PC-9 (cell line): ENCODE results near the gene ELAVL3. TPM values are rescaled to one million over a fixed set of nuclear protein-coding genes. Genes with fewer than 3 reads are reported as not detected.

ENCODE experiments used
- BruUV-seq: library from RNA; stranded (reverse); fragments of 400-500 nt; replicated peaks from 2 replicates; lab custom pipeline; 2021; lab: Mats Ljungman, UMichigan
- CTCF ChIA-PET: fragments of 300-600 bp; sonication (Branson Sonifier 250); formaldehyde crosslinking; loops from one replicate; lab custom pipeline; 2022; ENCODE audit warnings: antibody characterized with exemption; lab: Charles Lee
- POLR2A ChIA-PET: fragments of 300-600 bp; sonication (Branson Sonifier 250); formaldehyde crosslinking; loops from one replicate; lab custom pipeline; 2022; ENCODE audit warnings: antibody characterized with exemption; ENCODE audit not compliant: unreplicated experiment; lab: Charles Lee
- DNase-seq, 2 experiments: peaks; one replicate each; pipeline versions ENCODE4 v3.0.0 to v3.0.0-alpha.2; 2015 to 2022; ENCODE audit warnings: mixed read lengths in 1 of 2
- H2AFZ ChIP-seq: fragments of 200-600 bp; sonication (generic); 2 replicates; pipeline ENCODE4 v1.8.1; 2017; ENCODE audit warnings: antibody characterized with exemption
- H3F3A ChIP-seq: fragments of 200-600 bp; sonication (generic); 2 replicates; pipeline ENCODE4 v1.8.1; 2017; ENCODE audit warnings: antibody characterized with exemption, mild to moderate bottlenecking, low read depth; ENCODE audit not compliant: insufficient read depth
- H3K27ac ChIP-seq: fragments of 200-600 bp; sonication (generic); 2 replicates; pipeline ENCODE4 v1.6.1; 2016; ENCODE audit warnings: mixed run types
- H3K27me3 ChIP-seq: fragments of 200-600 bp; sonication (generic); 2 replicates; pipeline ENCODE4 v1.6.1; 2016; ENCODE audit warnings: low read depth, mixed run types; ENCODE audit not compliant: insufficient read depth
- H3K36me3 ChIP-seq: fragments of 200-600 bp; sonication (generic); 2 replicates; pipeline ENCODE4 v1.6.1; 2016; ENCODE audit warnings: low read depth, mixed run types
- H3K4me1 ChIP-seq: fragments of 200-600 bp; sonication (generic); replicated peaks from 2 replicates; pipeline ENCODE4 v1.6.1; 2016; ENCODE audit warnings: mixed run types; ENCODE audit not compliant: insufficient read depth
- H3K4me2 ChIP-seq: fragments of 200-600 bp; sonication (generic); 2 replicates; pipeline ENCODE4 v1.6.1; 2017; ENCODE audit warnings: mixed run types
- H3K4me3 ChIP-seq: fragments of 200-600 bp; sonication (generic); 2 replicates; pipeline ENCODE4 v1.6.1; 2016; ENCODE audit warnings: mixed run types
- H3K79me2 ChIP-seq: fragments of 200-600 bp; sonication (generic); 2 replicates; pipeline ENCODE4 v1.6.1; 2017; ENCODE audit warnings: low read depth, mixed run types
- H3K9me2 ChIP-seq: fragments of 200-600 bp; sonication (generic); 2 replicates; pipeline ENCODE4 v1.8.1; 2017; ENCODE audit warnings: mild to moderate bottlenecking; ENCODE audit not compliant: insufficient read depth
- H3K9me3 ChIP-seq: fragments of 200-600 bp; sonication (generic); 2 replicates; pipeline ENCODE4 v1.8.1; 2016; ENCODE audit warnings: low read depth; ENCODE audit not compliant: insufficient read depth
- H4K20me1 ChIP-seq: fragments of 200-600 bp; sonication (generic); 2 replicates; pipeline ENCODE4 v1.8.1; 2017; ENCODE audit not compliant: insufficient read depth
- EZH2 ChIP-seq: fragments of 200-600 bp; sonication (generic); IDR thresholded peaks from 2 replicates; pipeline ENCODE4 v1.8.0; 2017; ENCODE audit warnings: antibody characterized with exemption, low read depth
- intact Hi-C: fragments of 100-400 bp; cut with micrococcal nuclease; formaldehyde crosslinking; loops from one replicate; pipeline ENCODE4 v1.10.0; 2022; ENCODE audit not compliant: unreplicated experiment
- total RNA-seq: library from RNA; stranded (reverse); gene quantifications from 2 replicates; pipeline ENCODE4 v1.2.3, GENCODE V29; 2021
- TF ChIP-seq, protein P1 (sequence below): fragments of 200-600 bp; sonication (generic); conservative IDR thresholded peaks from 2 replicates; pipeline ENCODE4 v1.6.1; 2017; ENCODE audit warnings: mixed run types, antibody characterized with exemption, mild to moderate bottlenecking, moderate library complexity

Gene ELAVL3
- total RNA-seq, 1 experiment from 2014 or later, result not detected

GRCh38 chr19:11510444-11510843, 29.6 kb upstream of the ELAVL3 start:
- intact Hi-C loops, result no loop called here
- POLR2A ChIA-PET, result no interaction called here

DNA sequence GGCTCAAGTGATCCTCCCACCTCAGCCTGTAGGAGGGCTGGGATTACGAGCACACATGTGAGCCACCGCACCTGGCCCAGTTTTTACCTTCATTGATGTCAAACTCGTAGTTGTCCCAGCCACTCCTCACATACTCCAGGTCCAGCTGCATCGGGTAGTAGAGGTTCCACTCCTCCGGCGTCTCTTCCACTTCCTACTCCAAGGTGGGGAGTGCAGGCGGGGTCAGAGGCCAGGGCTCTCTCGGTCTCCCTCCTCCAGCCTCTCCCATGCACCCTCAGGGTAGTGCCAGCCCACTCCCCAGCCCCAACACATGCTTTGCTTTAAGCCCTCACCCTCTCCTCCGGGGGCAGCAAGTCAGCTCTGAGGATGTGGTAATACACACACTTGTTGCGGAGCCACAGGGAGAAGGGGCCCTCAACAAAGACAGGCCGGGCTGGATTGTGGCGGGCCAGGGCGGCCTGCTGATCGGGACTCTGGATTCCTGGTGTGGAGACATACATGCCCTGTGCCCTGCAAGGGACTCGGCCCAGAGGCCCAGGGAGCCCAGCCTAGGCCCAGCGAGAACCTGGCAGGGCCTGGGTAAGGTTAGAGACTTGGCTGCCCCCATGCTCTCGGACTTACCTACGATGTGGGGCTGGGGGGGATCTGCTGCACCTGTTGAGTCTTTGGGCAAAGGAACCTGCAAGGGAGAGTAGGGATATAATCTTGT, 26.7 kb upstream of the ELAVL3 start:
- no peaks in the 10 kb centered on the region for H3K9me3 ChIP-seq
- BruUV-seq, result no TSS peak
- ChIA-PET POLR2A (no interaction called here), CTCF (no interaction called here)
- no peak overlapping the region for H3K27ac ChIP-seq
- no peaks in the 10 kb centered on the region for H4K20me1 ChIP-seq
- H3K4me1 ChIP-seq, result peaks cover 11% of the 10 kb centered on the region
- no peak overlapping the region for H3K4me3 ChIP-seq
- no peak overlapping the region for H3K4me2 ChIP-seq
- H2AFZ ChIP-seq, result no peak overlapping the region
- no peaks in the 10 kb centered on the region for H3K36me3 ChIP-seq
- DNase-seq, result no peak
- peaks cover 11% of the 10 kb centered on the region; the same call in 1 of the 2 replicates for H3K79me2 ChIP-seq
- H3F3A ChIP-seq, result peaks cover 8% of the 10 kb centered on the region; the same call in 1 of the 2 replicates
- no peaks in the 10 kb centered on the region for H3K27me3 ChIP-seq
- no peaks in the 10 kb centered on the region for H3K9me2 ChIP-seq
- no peak for TF ChIP-seq EZH2
- TF ChIP-seq, protein P1, sequence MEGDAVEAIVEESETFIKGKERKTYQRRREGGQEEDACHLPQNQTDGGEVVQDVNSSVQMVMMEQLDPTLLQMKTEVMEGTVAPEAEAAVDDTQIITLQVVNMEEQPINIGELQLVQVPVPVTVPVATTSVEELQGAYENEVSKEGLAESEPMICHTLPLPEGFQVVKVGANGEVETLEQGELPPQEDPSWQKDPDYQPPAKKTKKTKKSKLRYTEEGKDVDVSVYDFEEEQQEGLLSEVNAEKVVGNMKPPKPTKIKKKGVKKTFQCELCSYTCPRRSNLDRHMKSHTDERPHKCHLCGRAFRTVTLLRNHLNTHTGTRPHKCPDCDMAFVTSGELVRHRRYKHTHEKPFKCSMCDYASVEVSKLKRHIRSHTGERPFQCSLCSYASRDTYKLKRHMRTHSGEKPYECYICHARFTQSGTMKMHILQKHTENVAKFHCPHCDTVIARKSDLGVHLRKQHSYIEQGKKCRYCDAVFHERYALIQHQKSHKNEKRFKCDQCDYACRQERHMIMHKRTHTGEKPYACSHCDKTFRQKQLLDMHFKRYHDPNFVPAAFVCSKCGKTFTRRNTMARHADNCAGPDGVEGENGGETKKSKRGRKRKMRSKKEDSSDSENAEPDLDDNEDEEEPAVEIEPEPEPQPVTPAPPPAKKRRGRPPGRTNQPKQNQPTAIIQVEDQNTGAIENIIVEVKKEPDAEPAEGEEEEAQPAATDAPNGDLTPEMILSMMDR, result no peak
- intact Hi-C loops, result loop anchor here (5.0 kb wide), 1 partner anchor 135 kb away; no protein-coding TSS in a partner anchor

More at GRCh38 chr19:11510444-11510843, 29.6 kb upstream of the ELAVL3 start:
- Histone ChIP-seq H3K36me3 (no peaks in the 10 kb centered on the region), H2AFZ (no peak overlapping the region), H3K9me2 (no peaks in the 10 kb centered on the region), H3K27me3 (no peaks in the 10 kb centered on the region), H3K27ac (no peak overlapping the region), H3K4me3 (no peak overlapping the region), H3F3A (no peaks in the 10 kb centered on the region), H3K79me2 (no peaks in the 10 kb centered on the region), H4K20me1 (no peaks in the 10 kb centered on the region), H3K9me3 (no peaks in the 10 kb centered on the region), H3K4me1 (0 out of 2 replicates have a peak, but pooled peaks cover 4% of the 10 kb centered on the region), H3K4me2 (no peak overlapping the region)
- DNase-seq, result no peak
- no peak for TF ChIP-seq EZH2
- TF ChIP-seq, protein P1, result no peak
- BruUV-seq, result no TSS peak
- CTCF ChIA-PET, result no interaction called here

GRCh38 chr19:11506967-11507366, 26.1 kb upstream of the ELAVL3 start:
- H3K4me1 ChIP-seq, result peaks cover 11% of the 10 kb centered on the region
- H3K79me2 ChIP-seq, result peaks cover 11% of the 10 kb centered on the region; the same call in 1 of the 2 replicates
- no peak overlapping the region for H3K4me2 ChIP-seq
- no peaks in the 10 kb centered on the region for H3K9me2 ChIP-seq
- CTCF ChIA-PET, result no interaction called here
- no peak overlapping the region for H3K4me3 ChIP-seq
- H3F3A ChIP-seq, result peaks cover 8% of the 10 kb centered on the region; the same call in 1 of the 2 replicates
- H4K20me1 ChIP-seq, result no peaks in the 10 kb centered on the region
- POLR2A ChIA-PET, result no interaction called here
- no peak for DNase-seq
- H2AFZ ChIP-seq, result no peak overlapping the region
- H3K36me3 ChIP-seq, result no peaks in the 10 kb centered on the region
- no peaks in the 10 kb centered on the region for H3K9me3 ChIP-seq
- no TSS peak for BruUV-seq
- H3K27me3 ChIP-seq, result no peaks in the 10 kb centered on the region
- intact Hi-C loops, result loop anchor here (5.0 kb wide), 1 partner anchor 135 kb away; no protein-coding TSS in a partner anchor
- no peak overlapping the region for H3K27ac ChIP-seq
- no peak for TF ChIP-seq EZH2
- TF ChIP-seq, protein P1, result no peak
